Suppressor macrophage treated with lipopolysaccharide for 1 hour (primary cell): ENCODE data around the gene BICC1.
A peak's percentile ranks its signal among the peaks of the same experiment; 100 is the strongest.

Experiments used
- DNase-seq, 3 donors: peaks; one replicate each; pipeline ENCODE4 v3.0.0-alpha.2; 2020 to 2022

BICC1 gene

GRCh38 chr10:58651742-58652141 lies 139.1 kb downstream of the BICC1 start:
- DNase-seq = no peak

GRCh38 chr10:58653139-58653538 lies 140.5 kb downstream of the BICC1 start:
- no peak for DNase-seq

DNA sequence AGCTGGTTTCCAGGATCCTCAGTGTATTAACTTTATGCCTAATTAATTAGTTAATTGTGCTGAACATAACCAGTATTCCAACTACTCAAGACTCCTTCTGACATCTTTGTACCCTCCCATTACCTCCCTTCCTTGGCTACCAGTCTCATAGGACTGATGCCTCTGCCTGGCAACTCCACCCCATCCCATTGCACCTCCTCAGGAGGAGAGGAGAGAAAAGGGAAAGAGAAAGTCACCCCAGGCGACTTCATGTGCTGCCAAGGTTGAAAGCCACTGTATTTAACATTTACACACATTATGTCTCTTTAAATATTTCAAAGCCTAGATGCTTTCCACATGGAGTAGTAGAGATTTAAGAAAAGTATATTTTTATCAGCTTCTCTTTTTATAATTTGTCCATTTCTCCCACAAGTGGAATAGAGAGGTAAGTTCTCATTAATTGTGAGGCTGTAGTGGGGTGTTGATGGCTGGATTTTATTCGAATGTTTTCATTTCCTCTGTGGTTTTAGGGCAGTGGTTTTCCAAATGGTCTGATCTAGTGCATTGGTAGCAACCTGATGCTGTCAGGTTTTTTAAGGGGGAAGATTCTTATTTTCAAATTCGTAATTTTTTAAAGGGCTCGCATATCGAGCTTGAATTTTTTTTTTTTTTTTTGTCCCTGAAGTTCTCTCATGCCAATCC lies 148.0 kb downstream of the BICC1 start:
- no peak for DNase-seq

GRCh38 chr10:58661336-58661735 lies 148.7 kb downstream of the BICC1 start:
- no peak for DNase-seq

DNA sequence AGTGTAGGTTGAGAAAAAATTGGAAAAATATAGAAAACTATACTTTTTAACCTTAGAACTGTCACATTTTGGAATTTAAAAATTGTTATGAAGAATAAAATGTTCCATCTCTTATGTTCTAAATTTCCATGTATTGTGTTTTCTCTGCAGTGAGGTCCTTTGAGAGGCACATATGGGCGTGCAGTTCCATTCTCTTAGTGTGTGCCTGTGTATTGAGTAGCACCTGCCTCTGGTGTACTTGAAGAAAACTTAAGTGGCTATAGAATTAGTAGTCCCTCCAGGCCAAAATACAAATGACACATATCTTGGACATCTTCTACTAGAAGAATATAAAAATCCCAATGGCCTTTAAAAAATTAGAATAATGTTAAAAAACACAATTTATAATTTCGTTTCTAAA lies 149.2 kb downstream of the BICC1 start:
- no peak for DNase-seq

GRCh38 chr10:58662314-58662713 lies 149.6 kb downstream of the BICC1 start:
- peak in 2 of 3 donors; percentile 42 to 76 for DNase-seq

- no peak for DNase-seq
These were observed 152.7 kb downstream of the BICC1 start for GRCh38 chr10:58665361-58665760.

- DNase-seq = no peak
These were observed 153.4 kb downstream of the BICC1 start for GRCh38 chr10:58666024-58666423.

GRCh38 chr10:58667658-58668310 lies 155.1 kb downstream of the BICC1 start:
- DNase-seq = peak in 1 of 3 donors; percentile 15

DNA sequence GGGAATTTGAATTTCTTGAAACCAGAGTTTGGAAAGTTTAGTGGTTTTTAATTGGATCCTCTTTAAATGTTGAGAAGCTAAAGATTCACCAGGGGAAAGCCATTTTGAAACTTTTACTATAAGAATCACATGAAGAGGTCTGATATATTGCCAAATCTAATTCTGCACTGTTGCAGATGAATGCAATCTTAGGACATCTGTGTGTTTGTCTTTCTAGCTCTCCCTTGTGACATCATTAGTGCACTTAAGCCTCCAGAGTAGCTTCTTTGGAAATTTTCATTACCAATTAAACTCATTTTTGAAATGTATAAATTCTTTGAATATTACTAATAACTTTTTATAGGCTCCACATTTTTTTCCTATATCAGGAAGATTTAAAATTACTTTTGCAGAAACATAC lies 160.2 kb downstream of the BICC1 start:
- DNase-seq = no peak

- no peak for DNase-seq
These were observed 161.6 kb downstream of the BICC1 start for GRCh38 chr10:58674251-58674650.

DNA sequence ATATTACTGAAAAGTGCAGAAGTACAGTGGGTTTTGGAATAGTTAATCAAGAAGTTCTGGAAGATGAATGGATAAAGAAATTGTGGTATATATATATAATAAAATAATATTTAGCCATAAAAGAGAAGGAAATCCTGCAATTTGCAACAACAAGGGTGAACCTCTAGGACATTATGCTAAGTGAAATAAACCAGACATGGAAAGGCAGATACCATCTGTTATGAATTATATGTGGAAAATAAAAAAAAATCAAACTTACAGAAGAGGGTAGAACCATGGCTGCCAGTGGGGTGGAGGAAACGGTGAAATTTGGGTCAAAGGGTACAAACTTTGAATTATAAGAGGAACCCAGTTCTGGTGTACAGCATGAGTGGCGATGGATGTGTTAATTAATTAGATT lies 162.6 kb downstream of the BICC1 start:
- DNase-seq = no peak

DNA sequence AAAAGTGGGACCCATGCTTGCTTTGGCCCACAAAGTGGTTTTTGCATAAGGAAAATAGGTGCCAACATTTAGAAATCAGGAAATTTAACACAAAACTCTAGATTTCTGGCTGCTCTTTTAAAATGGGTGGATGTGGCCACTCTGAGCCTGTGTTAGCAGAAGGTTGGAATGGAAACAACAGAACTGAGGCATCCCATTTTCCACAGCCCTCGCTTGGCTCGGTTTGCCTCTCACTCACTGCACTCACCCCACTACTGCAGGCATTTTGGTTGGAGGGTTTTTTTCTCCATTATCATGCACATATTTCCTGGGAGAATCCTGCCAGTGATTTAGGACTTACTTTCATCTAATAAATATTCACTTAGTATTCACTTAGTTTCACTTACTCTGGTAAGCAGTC lies 178.9 kb downstream of the BICC1 start:
- no peak for DNase-seq

GRCh38 chr10:58693919-58694318 lies 181.2 kb downstream of the BICC1 start:
- no peak for DNase-seq

- no peak for DNase-seq
These were observed 182.3 kb downstream of the BICC1 start for GRCh38 chr10:58695022-58695421.

- peak in 2 of 3 donors; percentile 1 to 20 for DNase-seq
These were observed 184.1 kb downstream of the BICC1 start for GRCh38 chr10:58696736-58697135.

GRCh38 chr10:58697691-58698090 lies 185.0 kb downstream of the BICC1 start:
- no peak for DNase-seq

DNA sequence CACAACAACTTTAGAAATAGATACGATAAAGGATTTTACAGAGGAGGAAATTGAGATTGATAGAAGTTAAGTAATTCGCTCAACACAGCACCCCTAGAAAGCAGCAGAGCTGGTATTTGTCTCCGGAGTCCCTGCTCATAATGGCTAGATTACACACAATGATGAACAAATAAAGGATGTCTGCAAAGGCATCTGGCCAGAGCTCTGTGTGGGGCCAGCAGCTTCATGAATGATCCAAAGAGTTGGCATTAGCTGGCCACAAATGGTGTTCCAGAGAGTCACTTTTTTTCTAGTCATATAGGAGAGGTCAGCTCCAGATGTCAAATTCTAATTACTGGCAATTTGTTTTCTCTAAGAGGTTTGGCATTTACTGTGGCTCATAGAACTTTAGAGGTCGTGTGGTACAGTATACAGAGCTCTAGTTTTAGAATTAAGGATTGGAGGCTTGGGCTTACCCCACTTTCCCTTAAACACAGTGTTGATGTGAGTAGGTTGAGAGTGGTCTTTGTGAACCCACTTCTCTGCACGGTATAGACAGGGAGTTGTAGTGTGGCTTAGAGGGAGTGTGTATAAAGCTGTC lies 186.2 kb downstream of the BICC1 start:
- no peak for DNase-seq

DNA sequence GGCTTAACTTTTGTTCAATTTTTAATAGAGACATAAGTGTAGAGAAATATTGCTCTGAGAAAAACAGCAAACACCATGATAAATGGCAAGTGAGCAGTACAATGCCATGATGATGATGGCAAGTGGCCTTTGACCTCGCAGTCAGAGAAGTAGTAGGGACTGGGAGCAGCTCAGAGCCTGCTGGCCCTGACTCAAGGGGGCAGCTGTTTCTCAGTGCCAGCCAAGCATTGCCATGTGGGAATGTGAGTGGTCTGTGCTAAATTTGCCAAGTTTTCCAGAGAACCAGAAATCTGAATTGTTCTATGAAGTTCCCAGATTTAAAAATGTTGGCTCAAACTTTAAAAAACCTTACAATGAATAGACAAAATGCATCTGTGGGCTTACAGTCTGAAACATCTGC lies 187.9 kb downstream of the BICC1 start:
- no peak for DNase-seq

DNA sequence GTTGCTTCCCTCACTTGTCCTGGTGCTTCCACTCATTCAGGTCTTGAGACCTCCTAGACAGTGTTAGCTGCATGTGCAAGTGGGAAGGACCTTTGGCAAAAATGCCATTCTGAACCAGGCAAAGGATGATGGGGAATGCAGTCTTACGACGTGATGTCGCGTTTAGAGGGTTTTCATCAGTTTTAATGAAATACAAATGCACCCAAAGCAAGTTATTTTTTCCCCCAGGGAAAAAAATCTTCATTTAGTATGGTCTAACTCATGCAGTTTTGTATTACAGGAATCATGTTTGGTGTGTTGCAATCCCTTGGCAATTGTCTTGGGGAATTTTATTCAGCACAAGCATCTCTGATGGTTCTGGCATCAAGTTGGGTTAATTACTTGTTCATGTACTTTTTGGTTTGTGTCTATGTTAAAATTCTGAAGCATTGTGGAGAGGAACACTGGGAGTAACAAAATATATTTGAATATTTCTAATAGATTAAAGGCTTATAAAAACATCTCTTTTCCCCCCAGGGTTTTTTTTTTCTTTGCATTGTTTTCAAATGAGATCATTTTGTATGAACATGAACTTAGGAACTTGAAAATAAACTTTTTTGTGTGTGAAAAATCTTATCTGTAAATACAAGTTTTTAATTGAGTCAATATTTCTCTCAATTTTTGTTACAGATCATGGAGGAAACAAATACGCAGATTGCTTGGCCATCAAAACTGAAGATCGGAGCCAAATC lies 188.9 kb downstream of the BICC1 start:
- no peak for DNase-seq

- DNase-seq = no peak
These were observed 191.6 kb downstream of the BICC1 start for GRCh38 chr10:58704226-58704625.

- DNase-seq = no peak
These were observed 192.0 kb downstream of the BICC1 start for GRCh38 chr10:58704671-58705141.

- DNase-seq = no peak
These were observed 194.2 kb downstream of the BICC1 start for GRCh38 chr10:58706836-58707235.

DNA sequence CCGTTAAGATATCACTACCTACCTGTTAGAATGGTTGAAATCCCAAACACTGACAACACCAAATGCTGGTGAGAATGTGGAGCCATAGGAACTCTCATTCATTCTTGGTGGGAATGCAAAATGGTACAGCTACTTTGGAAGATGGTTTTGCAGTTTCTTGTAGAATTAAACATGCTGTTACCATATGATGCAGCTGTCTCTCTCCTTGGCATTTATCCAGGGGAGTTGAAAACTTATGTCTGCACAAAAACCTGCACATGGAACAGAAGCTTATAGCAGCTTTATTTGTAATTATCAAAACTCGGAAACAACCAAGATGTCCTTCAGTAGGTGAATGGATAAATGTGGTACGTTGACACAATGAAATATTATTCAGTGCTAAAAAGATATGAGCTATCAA lies 199.5 kb downstream of the BICC1 start:
- no peak for DNase-seq
